GM21717 (cell line): Measurements from ENCODE around the gene ZNF12.
"Not testable (repeated sequence)": the region's sequence is repeated elsewhere in the genome, so short reads cannot be mapped to it uniquely, and the experiment has no call there.

Source experiments
- ATAC-seq: cut with Tn5 transposase; IDR thresholded peaks from one replicate; pipeline ENCODE4 v1.9.1; 2021; ENCODE audit warnings: mild to moderate bottlenecking, moderate library complexity; ENCODE audit not compliant: unreplicated experiment

Gene ZNF12

DNA sequence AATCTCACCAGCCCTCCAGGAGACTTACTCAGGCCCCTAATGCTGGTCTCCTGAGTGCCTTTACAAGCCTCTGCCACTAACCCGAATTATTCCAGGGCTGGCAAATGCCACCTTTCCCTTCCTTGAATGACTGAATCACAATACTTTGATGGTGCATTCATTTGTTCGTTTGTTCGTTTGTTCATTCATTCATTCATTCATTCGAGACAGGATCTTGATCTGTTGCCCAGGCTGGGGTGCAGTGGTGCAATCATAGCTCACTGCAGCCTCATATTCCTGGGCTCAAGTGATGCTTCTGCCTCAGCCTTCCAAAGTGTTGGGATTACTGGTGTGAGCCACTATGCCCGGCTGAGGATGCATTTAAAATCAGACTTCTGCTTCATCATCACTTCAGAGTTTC lies 6.0 kb downstream of the ZNF12 start:
- no peak for ATAC-seq

DNA sequence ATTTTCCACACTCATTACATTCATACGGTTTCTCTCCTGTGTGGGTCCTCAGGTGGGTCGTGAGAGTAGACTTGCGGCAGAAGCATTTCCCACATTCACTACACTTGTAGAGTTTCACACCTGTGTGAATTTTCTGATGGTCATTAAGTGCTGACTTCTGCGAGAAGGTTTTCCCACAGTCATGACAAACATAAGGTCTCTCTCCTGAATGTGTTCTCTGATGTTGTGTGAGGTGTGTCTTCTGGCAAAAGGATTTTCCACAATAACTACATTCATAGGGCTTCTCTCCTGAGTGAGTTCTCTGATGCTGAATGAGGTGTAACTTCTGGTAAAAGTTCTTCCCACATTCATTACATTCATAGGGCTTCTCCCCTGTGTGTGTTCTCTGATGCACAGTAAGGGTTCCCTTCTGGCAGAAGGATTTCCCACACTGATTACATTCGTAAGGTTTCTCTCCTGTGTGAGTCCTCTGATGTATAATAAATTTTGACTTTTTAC lies 15.1 kb downstream of the ZNF12 start:
- ATAC-seq: no peak

DNA sequence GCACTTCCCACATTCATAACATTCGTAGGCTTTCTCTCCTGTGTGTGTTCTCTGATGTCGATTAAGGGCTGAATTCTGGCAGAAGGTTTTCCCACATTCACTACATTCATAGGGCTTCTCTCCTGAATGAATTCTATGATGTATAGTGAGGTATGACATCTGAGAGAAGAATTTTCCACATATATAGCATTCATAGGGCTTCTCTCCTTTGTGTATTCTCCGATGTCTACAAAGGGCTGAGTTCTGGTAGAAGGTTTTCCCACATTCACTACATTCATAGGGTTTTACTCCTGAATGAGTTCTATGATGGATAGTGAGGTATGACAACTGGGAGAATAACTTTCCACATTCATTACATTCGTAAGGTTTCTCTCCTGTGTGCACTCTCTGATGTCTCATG lies 15.6 kb downstream of the ZNF12 start:
- no peak for ATAC-seq

DNA sequence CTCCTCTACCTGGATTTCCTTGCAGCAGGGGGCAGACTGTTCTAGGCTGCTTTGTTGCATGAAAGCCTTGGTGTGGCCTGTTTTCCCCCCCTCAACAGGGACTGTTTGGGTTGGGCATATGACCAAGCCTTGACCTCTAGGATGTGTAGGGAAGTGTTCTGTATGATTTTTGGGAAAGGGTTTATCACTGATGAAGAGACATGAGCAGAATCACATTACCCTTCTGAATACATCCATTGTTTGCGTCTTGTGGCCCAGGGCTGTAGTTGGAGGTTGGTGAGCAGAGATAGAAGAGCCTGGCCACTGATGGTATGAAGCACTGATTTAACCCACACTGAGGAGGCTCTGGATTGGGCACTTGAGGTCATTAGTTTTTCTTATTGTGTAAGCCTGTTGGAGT lies 26.6 kb downstream of the ZNF12 start:
- ATAC-seq: no peak

DNA sequence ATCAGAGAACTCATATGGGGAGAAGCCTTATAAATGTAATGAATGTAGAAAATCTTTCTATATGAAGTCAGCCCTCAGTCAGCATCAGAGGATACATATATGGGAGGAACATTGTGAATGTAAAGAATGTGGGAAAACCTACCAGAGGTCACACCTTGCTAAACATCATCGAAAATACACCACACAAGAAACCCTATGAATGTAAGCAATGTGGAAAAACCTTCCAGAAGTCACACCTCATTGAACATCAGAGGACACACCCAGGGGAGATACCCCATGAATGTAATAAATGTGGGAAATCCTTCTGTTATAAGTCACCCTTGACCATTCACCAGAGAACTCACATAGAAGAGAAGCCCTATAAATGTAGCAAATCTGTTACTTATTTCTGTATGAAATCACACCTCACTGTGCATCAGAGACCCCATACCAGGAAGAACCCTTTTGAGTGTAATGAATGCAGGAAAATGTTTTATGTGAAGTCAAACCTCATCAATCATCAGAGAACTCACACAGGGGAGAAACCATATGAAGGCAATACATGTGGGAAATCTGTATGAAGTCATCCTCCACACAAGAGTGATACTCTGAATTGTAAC lies 30.8 kb downstream of the ZNF12 start:
- ATAC-seq: no peak

DNA sequence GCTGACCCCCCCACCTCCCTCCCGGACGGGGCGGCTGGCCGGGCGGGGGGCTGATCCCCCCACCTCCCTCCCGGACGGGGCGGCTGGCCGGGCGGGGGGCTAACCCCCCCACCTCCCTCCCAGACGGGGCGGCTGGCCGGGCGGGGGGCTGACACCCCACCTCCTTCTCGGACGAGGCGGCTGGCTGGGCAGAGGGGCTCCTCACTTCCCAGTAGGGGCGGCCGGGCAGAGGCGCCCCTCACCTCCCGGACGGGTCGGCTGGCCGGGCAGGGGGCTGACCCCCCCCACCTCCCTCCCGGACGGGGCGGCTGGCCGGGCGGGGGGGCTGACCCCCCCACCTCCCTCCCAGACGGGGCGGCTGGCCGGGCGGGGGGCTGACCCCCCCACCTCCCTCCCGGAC lies 35.9 kb downstream of the ZNF12 start:
- ATAC-seq: not testable (repeated sequence)

DNA sequence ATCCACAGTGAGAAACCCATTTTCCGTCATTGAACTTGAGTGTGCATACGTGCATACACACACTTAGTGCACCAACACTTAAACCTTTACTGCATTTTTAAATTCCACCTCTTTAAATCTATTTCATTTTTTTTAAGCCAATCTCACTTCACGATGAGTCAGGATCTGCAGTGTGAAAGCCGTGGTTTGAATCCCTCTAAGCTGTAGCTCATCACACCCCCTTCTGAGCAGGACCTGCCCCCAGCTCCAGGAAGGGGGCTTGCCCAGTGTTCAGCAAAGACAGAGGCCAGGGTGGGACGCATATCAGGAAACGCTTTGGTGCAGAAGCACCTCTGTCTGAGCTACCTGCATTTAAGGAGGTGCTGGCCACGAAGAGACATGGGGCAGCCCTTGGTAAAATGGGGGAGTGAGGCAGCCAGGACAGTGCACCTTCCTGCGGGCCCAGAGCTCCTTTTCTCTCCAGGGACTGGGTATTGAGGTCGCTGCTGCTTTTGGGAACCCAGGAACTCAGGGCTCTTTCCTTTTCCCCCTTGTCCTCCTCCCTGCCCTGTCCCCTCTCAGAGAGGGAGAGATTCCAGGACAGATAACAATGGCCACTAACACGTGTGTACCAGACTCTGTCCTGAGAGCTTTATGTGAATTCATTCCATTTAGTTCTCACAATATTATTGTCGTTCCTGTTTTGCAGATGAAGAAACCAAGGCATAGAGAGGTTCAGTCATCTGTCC lies 48.0 kb downstream of the ZNF12 start:
- no peak for ATAC-seq

DNA sequence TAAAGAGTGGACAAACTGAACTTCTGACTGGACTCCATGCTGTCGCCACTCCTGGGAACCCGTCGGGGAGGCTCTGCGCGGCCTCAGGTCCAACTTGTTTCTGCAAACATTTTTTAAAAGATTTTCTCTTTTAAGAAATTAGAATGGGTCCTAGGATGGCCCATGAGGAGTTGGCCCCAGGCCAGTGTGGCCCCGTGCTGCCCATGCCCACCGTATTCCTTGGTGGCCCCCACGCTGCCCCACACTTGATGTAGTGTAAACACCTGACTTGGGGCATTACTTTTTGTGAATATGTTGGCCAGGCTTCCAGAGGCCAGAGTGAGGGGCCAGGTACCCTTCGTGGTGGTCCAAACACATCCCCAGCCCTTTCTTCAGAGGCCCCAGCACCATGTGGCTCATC lies 50.3 kb downstream of the ZNF12 start:
- ATAC-seq: no peak

DNA sequence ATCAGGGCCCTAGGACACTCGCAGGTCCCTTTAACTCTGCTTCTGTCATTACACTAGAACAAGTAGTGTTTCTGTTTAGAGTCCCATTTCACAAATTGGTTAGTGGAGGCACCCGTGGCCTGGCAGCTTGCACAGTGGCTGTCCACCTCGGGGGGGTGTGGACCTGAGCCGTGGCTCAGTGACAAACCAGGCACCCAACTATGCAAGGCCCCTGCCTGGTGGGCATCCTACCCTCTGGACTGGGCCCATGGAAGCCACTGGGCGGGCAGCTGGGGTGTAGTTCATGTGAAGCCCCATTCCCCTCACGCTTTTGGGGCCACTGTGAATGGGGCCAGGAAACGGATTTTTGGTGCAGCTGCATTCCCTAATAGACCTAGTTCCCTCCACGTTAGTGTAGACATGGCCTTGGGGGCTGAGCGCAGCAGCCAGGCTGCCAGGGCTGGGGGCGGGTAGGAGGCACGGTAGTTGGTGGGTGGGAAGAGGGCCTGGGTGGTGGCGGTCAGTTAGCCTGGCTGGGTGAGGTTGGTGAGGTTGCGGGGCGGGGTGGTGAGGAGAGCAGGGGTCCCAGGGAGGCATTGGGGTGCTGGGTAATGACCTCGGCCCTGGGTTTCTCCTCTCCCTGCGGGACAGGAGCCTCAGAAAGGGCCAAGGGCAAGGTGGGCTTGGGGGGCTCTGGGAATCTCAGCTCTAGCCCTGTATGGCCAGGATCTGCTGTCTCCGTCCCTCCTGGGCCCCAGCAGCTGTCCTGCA lies 50.9 kb downstream of the ZNF12 start:
- ATAC-seq: no peak

DNA sequence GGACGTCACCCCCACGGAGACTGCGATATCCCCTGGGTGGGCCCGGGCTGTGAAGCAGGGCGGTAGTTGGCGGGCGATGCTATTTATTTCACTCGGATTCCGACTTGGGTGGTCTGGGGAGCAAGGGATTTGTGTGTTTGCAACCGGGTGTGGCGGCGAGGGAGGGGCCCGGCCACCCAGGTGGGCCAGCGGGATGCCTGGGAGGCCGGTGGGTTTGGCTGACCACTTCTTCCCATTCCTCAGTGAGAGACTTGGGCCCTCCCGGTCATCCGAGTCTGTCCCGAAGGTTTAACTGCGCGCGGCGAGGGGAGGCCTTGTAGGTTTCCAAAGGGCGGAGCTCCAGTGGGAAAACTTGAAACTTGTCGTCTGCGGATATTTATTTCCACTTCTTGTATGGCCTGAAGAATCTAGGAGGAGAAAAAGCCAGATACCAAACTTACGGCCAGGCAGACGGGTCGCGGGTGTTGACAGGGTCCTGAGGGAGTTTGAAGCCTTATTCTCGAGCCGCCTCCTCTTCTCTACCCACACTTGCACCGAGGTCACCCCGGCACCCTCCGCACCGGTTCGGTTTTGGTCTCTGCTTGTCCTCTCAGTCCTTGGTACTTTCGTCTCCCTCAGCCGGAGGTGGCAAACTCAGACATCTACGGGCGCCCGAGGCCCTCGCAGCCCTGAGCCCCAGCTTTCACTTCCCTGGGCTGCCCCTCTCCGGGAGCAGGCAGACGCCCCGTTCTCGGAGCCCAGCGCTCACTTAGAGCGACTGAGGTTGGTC lies 51.7 kb downstream of the ZNF12 start:
- no peak for ATAC-seq

DNA sequence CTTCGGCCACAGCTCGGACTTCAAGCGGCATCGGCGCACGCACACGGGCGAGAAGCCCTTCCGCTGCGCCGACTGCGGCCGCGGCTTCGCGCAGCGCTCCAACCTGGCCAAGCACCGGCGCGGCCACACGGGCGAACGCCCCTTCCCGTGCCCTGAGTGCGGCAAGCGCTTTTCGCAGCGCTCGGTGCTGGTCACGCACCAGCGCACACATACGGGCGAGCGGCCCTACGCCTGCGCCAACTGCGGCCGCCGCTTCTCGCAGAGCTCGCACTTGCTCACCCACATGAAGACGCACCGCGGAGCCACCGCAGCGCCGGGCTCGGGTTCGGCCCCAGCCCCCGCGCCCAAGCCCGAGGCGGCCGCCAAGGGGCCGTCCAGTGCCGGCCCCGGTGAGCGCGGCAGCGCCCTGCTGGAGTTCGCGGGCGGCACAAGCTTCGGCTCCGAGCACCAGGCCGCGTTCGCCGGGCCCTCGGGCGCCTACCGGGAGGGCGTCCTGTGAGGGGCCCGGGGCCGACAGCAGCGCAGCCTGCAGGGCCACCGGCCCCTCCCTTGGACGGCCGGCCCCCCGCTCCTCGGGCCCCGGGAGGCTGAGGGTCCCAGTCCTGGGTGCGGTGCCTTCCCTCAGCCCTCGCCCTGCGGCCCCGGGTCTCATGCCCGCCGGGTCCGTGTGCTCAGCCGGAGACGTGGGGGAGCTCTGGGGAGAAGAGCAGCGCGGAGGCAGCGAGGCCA lies 52.5 kb downstream of the ZNF12 start:
- no peak for ATAC-seq

DNA sequence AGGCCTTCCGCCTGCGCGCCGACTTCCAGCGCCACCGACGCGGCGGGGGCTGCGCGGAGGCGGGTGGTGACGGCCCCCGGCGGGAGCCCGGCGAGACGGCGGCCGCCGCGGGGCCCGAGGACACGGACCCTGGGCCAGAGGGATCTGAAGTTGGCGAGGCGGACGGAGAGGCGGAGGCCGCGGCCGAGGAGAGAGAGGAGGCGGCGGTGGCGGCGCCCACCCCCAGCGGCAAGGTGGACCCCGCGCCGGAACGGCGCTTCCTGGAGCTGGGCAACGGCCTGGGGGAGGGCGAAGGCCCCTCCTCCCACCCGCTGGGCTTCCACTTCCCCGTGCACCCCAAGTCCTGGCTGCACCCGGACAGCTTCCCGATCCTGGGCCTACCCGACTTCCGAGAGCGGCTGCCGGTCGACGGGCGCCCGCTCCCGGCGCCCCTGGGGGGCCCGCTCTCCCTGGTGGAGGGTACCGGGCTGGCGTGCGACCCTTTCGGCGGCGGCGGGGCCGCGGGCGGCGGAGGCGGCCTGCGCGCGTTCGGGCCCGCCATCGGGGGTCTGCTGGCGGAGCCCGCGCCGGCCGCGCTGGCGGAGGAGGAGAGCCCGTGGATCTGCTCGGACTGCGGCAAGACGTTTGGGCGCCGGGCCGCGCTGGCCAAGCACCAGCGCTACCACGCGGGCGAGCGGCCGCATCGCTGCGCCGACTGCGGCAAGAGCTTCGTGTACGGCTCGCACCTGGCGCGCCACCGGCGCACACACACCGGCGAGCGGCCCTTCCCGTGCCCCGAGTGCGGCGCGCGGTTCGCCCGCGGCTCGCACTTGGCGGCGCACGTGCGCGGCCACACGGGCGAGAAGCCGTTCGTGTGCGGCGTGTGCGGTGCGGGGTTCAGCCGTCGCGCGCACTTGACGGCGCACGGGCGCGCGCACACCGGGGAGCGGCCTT lies 53.4 kb downstream of the ZNF12 start:
- no peak for ATAC-seq

DNA sequence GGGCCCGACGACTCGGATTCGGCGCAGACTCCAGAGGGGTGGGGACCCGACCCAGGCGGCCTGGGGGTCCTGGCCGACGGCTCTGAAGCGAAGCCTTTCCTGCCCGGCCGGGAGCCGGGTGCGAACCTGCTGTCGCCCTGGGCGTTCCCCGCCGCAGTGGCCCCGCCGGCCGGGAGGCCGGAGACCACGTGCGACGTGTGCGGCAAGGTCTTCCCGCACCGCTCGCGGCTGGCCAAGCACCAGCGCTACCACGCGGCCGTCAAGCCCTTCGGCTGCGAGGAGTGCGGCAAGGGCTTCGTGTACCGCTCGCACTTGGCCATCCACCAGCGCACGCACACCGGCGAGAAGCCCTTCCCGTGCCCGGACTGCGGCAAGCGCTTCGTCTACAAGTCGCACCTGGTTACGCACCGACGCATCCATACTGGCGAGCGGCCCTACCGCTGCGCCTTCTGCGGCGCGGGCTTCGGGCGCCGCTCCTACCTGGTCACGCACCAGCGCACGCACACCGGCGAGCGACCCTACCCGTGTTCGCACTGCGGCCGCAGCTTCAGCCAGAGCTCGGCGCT lies 54.2 kb downstream of the ZNF12 start:
- ATAC-seq: no peak

DNA sequence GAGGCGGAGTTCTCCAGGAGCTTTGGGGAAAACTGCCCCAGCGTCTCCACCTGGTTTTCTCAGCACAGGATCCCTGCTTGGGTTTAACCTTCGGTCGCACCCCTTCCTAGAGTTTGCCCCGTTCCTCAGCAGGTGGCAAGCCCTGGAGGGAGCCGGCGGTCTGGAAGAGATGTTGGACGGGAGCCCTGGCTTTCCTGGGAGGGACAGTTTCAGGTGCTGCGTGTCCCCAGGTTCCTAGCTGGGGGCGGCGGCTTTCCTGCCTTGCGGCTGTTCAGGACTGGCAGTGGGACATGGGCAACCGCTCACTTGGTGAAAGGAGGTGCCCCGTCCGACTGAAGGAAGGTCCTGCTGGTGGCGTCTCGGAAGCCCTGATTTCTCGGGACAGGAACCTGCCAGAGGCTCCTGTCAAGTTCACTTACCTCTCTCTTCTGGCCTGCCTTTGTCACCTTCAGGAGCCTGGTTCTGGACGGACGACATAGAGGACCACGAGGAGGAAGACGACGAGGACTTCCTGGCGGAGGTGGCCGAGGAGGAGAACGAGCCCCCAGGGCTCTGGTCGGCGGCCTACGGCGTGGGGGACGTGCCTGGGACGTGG lies 54.8 kb downstream of the ZNF12 start:
- ATAC-seq: no peak

DNA sequence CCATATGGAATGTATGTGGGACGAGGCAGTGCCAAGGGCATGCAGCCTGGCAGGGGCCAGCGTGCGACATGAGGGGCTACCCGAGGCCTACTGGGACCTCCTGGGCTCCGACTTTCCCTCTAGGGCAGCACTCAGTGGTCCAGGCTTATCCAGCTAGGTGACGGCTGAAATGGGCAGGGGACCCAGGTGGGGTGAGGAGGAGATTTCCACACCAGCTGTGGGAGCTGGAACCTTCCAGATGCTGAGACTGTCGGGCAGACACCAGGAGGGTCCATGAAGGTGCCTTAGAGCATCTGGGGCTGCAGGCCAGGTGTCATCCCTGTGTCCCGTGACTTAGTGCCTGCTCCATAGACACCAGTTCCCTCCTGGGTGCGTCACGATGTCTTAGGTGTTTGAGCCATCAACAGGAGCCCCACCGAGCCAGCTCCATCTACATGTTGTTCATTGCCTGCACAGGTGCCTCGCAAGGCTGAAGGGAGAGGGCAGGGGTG lies 56.2 kb downstream of the ZNF12 start:
- no peak for ATAC-seq

DNA sequence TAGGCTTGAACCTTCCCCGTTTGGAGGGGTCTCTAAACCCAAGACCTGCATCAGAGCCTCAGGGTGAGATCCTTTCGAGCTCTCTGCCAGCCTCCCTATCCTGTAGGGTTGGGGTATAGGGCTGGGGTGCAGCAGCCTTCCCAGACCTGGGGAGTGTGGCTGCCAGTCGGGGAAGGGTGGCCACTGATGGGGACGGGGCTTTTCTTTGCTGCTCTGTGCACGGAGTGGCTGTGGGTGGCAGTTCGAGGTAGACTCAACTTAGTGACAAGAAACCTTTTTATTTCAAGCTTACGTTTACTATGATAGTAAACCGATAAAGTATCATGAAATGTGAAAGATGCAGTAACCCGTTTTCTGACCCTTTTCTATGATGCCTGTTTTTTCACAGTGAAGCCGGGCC lies 56.7 kb downstream of the ZNF12 start:
- no peak for ATAC-seq

DNA sequence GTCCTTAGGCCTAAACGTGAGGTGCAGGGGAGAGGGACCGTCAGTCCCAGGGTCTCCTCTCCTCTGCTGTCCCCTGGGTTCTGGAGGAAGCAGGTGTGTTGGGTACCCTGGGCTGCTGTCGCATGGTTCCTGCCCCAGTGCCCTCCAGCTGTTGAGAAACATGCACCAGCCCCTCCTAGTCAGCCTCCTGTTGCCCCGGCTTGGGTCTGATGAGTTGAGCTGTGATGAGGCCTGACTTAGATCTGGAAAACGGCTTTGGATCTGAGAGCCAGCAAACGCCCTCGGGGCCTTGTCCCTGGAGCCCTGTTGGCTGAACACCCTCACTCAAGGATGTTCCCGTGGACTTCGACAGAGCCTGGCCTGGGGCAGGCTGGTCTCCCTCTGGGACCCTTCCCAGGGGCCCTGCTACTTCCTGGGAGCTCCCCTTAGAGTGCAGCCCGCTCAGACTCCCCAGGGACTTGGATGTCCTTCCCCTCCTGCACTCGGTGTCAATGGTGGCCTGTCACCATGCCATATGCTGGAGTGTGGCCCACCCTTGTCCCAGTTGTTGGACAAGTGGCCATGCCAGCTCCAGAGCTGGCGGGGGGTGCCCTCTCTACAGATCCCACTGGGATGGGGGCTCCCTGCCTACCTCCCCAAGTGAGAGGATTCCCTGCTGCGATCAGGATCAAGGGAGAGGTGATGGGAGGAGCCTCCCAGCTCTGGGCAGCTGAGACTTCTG lies 57.3 kb downstream of the ZNF12 start:
- ATAC-seq: no peak

DNA sequence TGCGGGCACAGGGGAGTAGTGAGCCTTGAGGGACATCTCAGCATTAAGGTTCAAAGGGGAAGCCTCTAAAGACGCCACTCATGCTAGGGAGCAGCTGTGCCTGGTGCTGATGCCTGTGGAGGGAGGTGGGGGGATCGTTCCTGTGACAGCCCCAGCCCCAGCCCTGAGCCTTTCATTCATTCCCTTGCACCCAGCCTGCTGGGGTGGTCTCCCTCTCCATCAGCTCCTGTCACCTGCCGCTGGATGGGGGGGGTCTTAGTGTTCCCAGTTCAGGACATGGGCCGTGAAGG lies 58.0 kb downstream of the ZNF12 start:
- ATAC-seq: no peak
